Astrocyte of the cerebellum (primary cell): ENCODE data around the gene MOB1B.
"Not testable (repeated sequence)": the region's sequence is repeated elsewhere in the genome, so short reads cannot be mapped to it uniquely, and the experiment has no call there.

Experiments
- DNase-seq: peaks from one replicate; pipeline ENCODE4 v3.0.0-alpha.2; 2011; ENCODE audit warnings: low read depth
- H3K4me3 ChIP-seq: 2 replicates; pipeline ENCODE4 v1.5.1; 2011; ENCODE audit warnings: mild to moderate bottlenecking, low read depth, low read length, moderate library complexity
- in situ Hi-C: cut with HindIII; loops from 2 replicates; pipeline ENCODE4 v1.10.0; 2017; ENCODE audit warnings: low sequenced_read_pairs
- TF ChIP-seq, protein P1 (sequence below): IDR thresholded peaks from 2 replicates; pipeline ENCODE4 v1.5.1; 2012; ENCODE audit warnings: low read length, low read depth, moderate library complexity, mild to moderate bottlenecking; ENCODE audit errors: missing control alignments

MOB1B gene

DNA sequence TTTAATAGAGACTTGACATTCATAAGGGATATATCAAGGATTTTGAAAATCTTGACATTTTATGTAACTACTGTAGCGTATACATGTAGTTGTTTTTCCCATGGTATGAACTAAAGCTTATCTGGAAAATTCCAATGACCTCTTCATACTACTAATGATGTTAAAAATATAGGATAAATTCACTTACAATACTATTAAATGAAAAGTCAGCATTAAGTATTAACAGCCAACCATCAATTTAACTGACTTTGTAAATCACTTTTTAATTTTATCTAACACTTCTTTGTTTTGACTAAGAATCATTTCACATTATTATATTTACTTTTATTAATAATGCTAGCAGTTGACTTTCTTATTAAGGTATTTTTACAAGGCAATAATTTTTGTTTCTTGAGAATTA, 125.4 kb downstream of the MOB1B start:
- TF ChIP-seq, protein P1, sequence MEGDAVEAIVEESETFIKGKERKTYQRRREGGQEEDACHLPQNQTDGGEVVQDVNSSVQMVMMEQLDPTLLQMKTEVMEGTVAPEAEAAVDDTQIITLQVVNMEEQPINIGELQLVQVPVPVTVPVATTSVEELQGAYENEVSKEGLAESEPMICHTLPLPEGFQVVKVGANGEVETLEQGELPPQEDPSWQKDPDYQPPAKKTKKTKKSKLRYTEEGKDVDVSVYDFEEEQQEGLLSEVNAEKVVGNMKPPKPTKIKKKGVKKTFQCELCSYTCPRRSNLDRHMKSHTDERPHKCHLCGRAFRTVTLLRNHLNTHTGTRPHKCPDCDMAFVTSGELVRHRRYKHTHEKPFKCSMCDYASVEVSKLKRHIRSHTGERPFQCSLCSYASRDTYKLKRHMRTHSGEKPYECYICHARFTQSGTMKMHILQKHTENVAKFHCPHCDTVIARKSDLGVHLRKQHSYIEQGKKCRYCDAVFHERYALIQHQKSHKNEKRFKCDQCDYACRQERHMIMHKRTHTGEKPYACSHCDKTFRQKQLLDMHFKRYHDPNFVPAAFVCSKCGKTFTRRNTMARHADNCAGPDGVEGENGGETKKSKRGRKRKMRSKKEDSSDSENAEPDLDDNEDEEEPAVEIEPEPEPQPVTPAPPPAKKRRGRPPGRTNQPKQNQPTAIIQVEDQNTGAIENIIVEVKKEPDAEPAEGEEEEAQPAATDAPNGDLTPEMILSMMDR = no peak
- in situ Hi-C loops = no loop called here
- no peak overlapping the region for H3K4me3 ChIP-seq
- DNase-seq = no peak

DNA sequence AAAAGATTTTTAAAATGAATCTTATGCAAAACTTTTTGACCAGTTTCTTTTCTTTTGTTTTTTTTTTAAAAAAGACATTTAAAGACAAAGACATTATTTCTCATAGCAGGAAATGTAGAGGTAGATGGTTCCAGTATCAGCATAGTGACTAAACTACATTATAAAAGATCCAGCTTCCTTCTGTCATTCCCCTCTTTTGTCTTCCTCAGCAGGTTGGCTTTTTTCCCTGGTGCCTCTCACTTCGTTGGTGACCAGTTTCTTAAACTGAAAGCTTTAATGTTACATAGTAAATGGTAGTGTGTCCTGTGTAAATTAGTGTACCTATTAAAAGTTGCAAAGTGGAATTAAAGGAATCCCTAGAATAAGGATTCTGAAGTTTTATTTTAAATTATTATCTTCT, 127.3 kb downstream of the MOB1B start:
- no peak for DNase-seq
- TF ChIP-seq, protein P1 = no peak
- in situ Hi-C loops = no loop called here
- H3K4me3 ChIP-seq = no peak overlapping the region

DNA sequence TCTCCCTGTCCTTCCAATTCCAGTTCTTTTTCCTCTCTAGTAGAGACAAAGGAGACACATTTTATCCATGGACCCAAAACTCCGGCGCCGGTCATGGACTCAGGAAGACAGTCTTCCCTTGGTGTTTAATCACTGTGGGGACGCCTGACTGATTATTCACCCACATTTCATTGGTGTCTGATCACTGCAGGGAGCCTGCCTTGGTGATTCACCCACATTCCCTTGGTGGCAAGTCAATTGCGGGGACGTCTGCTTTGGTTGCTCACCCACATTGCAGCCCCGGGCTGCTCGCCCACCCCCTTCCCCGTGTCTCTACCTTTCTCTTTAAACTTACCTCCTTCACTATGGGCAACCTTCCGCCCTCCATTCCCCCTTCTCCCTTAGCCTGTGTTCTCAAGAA, 129.9 kb downstream of the MOB1B start:
- H3K4me3 ChIP-seq, DNase-seq, in situ Hi-C loops: not testable (repeated sequence)
